SU-DHL-6 (cell line): Measurements from ENCODE around the gene TP63.

ENCODE experiments used
- CTCF ChIP-seq: fragments of 200-600 bp; sonication (generic); IDR thresholded peaks from one replicate; pipeline ENCODE4 v1.5.1; 2017; ENCODE audit warnings: antibody characterized with exemption, mild to moderate bottlenecking, low read length, moderate library complexity; ENCODE audit not compliant: insufficient read depth, poor library complexity, severe bottlenecking
- EZH2phosphoT487 ChIP-seq: fragments of 200-600 bp; sonication (generic), shearing (Covaris generic); conservative IDR thresholded peaks from 2 replicates; pipeline ENCODE4 v1.6.1; 2018; ENCODE audit warnings: mild to moderate bottlenecking, antibody characterized with exemption, low read length, moderate library complexity, mixed read lengths

- TF ChIP-seq CTCF: no peak
- no peak for TF ChIP-seq EZH2phosphoT487
Measured at GRCh38 chr3:189790658-189791057, 159.5 kb downstream of the TP63 start.
